BJ (cell line): ENCODE measurements around the gene BSDC1. TPM values are rescaled to one million over a fixed set of nuclear protein-coding genes. Genes with fewer than 3 reads are reported as not detected.

Experiments
- CTCF ChIA-PET: fragments of 350-600 bp; formaldehyde crosslinking; extraction: SDS; loops from one replicate; lab custom pipeline; 2021; ENCODE audit warnings: antibody characterized with exemption, inconsistent platforms; lab: Yijun Ruan, JAX
- POLR2A ChIA-PET: fragments of 300-600 bp; sonication (Branson Sonifier 250); formaldehyde crosslinking; extraction: SDS; loops from one replicate; lab custom pipeline; 2021; ENCODE audit warnings: antibody characterized with exemption; lab: Charles Lee
- DNase-seq: peaks from one replicate; pipeline ENCODE4 v3.0.0-alpha.2; 2011; ENCODE audit warnings: low read depth
- H3K27me3 ChIP-seq: 2 replicates; pipeline ENCODE4 v1.6.0; 2011; ENCODE audit warnings: low read length; ENCODE audit not compliant: control insufficient read depth, insufficient read depth
- H3K36me3 ChIP-seq: 2 replicates; pipeline ENCODE4 v1.5.1; 2011; ENCODE audit warnings: low read length; ENCODE audit not compliant: control insufficient read depth, insufficient read depth
- H3K4me3 ChIP-seq: 2 replicates; pipeline ENCODE4 v1.5.1; 2011; ENCODE audit warnings: low read depth, mild to moderate bottlenecking, control low read depth, low read length
- CTCF ChIP-seq: IDR thresholded peaks from 2 replicates; pipeline ENCODE4 v1.5.1; 2011; ENCODE audit warnings: low read depth, mild to moderate bottlenecking, control low read depth, inconsistent platforms, low read length, moderate library complexity; ENCODE audit not compliant: insufficient read depth
- polyA plus RNA-seq: library from polyadenylated mRNA; depleted of rRNA; stranded (reverse); fragments of >200 nt; gene quantifications from 2 replicates; pipeline ENCODE4 v1.2.3, GENCODE V29; 2011

BSDC1 gene
- polyA plus RNA-seq, 1 experiment: 74.1 TPM

GRCh38 chr1:32350785-32351398 is 43.3 kb downstream of the BSDC1 start:
- Histone ChIP-seq H3K27me3 (no peaks in the 10 kb centered on the region), H3K4me3 (peak overlapping the region; percentile 61), H3K36me3 (no peaks in the 10 kb centered on the region)
- ChIA-PET CTCF (interaction anchor here (0.7 to 2.5 kb wide), 3 partner anchors 102 to 135 kb away, joined by 3 to 7 read pairs (median 6); no protein-coding TSS in a partner anchor), POLR2A (interaction anchor here (1.0 kb wide), 1 partner anchor 15 kb away, joined by 10 read pairs; the partner anchor contains the start of gene MARCKSL1)
- TF ChIP-seq CTCF: peak; percentile 81
- DNase-seq: no peak

GRCh38 chr1:32349211-32349708 is 45.0 kb downstream of the BSDC1 start:
- H3K4me3 ChIP-seq: no peak overlapping the region
- no peak for TF ChIP-seq CTCF
- ChIA-PET CTCF (interaction anchor here (0.6 kb wide), 1 partner anchor 82 kb away, joined by 3 read pairs; no protein-coding TSS in a partner anchor), POLR2A (no interaction called here)
- no peaks in the 10 kb centered on the region for H3K27me3 ChIP-seq
- no peak for DNase-seq
- no peaks in the 10 kb centered on the region for H3K36me3 ChIP-seq

- no peak for TF ChIP-seq CTCF
- POLR2A ChIA-PET: no interaction called here
- DNase-seq: no peak
- Histone ChIP-seq H3K36me3 (no peaks in the 10 kb centered on the region), H3K4me3 (no peak overlapping the region), H3K27me3 (no peaks in the 10 kb centered on the region)
- CTCF ChIA-PET: no interaction called here
These were observed 47.6 kb downstream of the BSDC1 start for GRCh38 chr1:32346532-32347157.

- Histone ChIP-seq H3K36me3 (no peaks in the 10 kb centered on the region), H3K4me3 (no peak overlapping the region), H3K27me3 (no peaks in the 10 kb centered on the region)
- POLR2A ChIA-PET: interaction anchor here (0.6 kb wide), 1 partner anchor 8 kb away, joined by 4 read pairs; no protein-coding TSS in a partner anchor
- CTCF ChIA-PET: no interaction called here
- DNase-seq: no peak
- TF ChIP-seq CTCF: no peak
These were observed 48.9 kb downstream of the BSDC1 start for GRCh38 chr1:32345289-32345827.

- no peak for TF ChIP-seq CTCF
- H3K36me3 ChIP-seq: no peaks in the 10 kb centered on the region
- no peak overlapping the region for H3K4me3 ChIP-seq
- no peak for DNase-seq
- POLR2A ChIA-PET: no interaction called here
- H3K27me3 ChIP-seq: no peaks in the 10 kb centered on the region
- CTCF ChIA-PET: no interaction called here
These were observed 51.5 kb downstream of the BSDC1 start for GRCh38 chr1:32342704-32343103.
